ENCODE measurements around the gene PPP1CA.

PPP1CA gene

GRCh38 chr11:67435031-67435726 is 33.5 kb upstream of the PPP1CA start:
- ChIA-PET POLR2A (interaction anchor here (1.3 kb wide), 1 partner anchor 14 kb away, joined by 3 read pairs; no protein-coding TSS in a partner anchor), CTCF (interaction anchor here (1.2 to 1.8 kb wide), 2 partner anchors 34 to 84 kb away, joined by 3 to 6 read pairs; partner anchors contain the start of gene PPP1CA)
- DNase-seq (ENCODE audit: extremely low spot score), result no peak
- TF ChIP-seq CTCF (IDR thresholded peaks at IDR 0.05; ENCODE audit: control extremely low read depth, extremely low read depth, low read depth, missing control alignments), result no peak

GRCh38 chr11:67434395-67434881 is 32.8 kb upstream of the PPP1CA start:
- ChIA-PET CTCF (interaction anchor here (1.8 kb wide), 1 partner anchor 33 kb away, joined by 6 read pairs; the partner anchor contains the start of gene PPP1CA), POLR2A (interaction anchor here (1.3 kb wide), 1 partner anchor 15 kb away, joined by 3 read pairs; no protein-coding TSS in a partner anchor)

GRCh38 chr11:67433536-67434394 is 32.1 kb upstream of the PPP1CA start:
- CTCF ChIA-PET, result interaction anchor here (1.2 to 1.8 kb wide), 2 partner anchors 32 to 172 kb away, joined by 3 to 6 read pairs; partner anchors contain the start of gene PPP1CA
- TF ChIP-seq CTCF (IDR thresholded peaks at IDR 0.05; ENCODE audit: control extremely low read depth, extremely low read depth, low read depth, missing control alignments), result no peak
- POLR2A ChIA-PET, result interaction anchor here (0.6 to 1.3 kb wide), 2 partner anchors 10 to 16 kb away, joined by 3 read pairs; partner anchors contain the start of gene CORO1B
- DNase-seq (ENCODE audit: extremely low spot score), result no peak

More at GRCh38 chr11:67434395-67434881, 32.8 kb upstream of the PPP1CA start:
- no peak for TF ChIP-seq CTCF (IDR thresholded peaks at IDR 0.05; ENCODE audit: control extremely low read depth, extremely low read depth, low read depth, missing control alignments)
- no peak for DNase-seq (ENCODE audit: extremely low spot score)

GRCh38 chr11:67432655-67433349 is 31.1 kb upstream of the PPP1CA start:
- no peak for TF ChIP-seq CTCF (IDR thresholded peaks at IDR 0.05; ENCODE audit: control extremely low read depth, extremely low read depth, low read depth, missing control alignments)
- ChIA-PET CTCF (interaction anchor here (1.0 to 1.2 kb wide), 2 partner anchors 55 to 171 kb away, joined by 3 read pairs; no protein-coding TSS in a partner anchor), POLR2A (interaction anchor here (0.6 kb wide), 2 partner anchors 10 to 1214 kb away, joined by 3 read pairs; partner anchors contain the start of gene CORO1B)
- no peak for DNase-seq (ENCODE audit: extremely low spot score)

GRCh38 chr11:67431346-67432249 is 29.9 kb upstream of the PPP1CA start:
- POLR2A ChIA-PET, result interaction anchor here (0.6 to 0.7 kb wide), 4 partner anchors 7 to 81 kb away, joined by 4 to 7 read pairs (median 6); no protein-coding TSS in a partner anchor

More at GRCh38 chr11:67431346-67432249, 29.9 kb upstream of the PPP1CA start:
- TF ChIP-seq CTCF (IDR thresholded peaks at IDR 0.05; ENCODE audit: control extremely low read depth, extremely low read depth, low read depth, missing control alignments), result no peak
- CTCF ChIA-PET, result interaction anchor here (1.0 to 2.0 kb wide), 3 partner anchors 7 to 56 kb away, joined by 3 to 5 read pairs (median 3); partner anchors contain the start of gene PPP1CA
- no peak for DNase-seq (ENCODE audit: extremely low spot score)

Data from GM10248 (cell line).